WTC11 (cell line): ENCODE measurements around the gene PGM3.

Source experiments
- NFE2L1 ChIP-seq: sonication (generic); formaldehyde crosslinking; IDR thresholded peaks from 2 replicates; pipeline ENCODE4 v1.8.1; 2023; ENCODE audit warnings: missing genetic modification reagents
- TF ChIP-seq, protein P1 (sequence below): sonication (generic); formaldehyde crosslinking; IDR thresholded peaks from 2 replicates; pipeline ENCODE4 v1.8.0; 2022; ENCODE audit warnings: mild to moderate bottlenecking, missing genetic modification reagents
- TF ChIP-seq, protein P2 (sequence below): fragments of 200-600 bp; IDR thresholded peaks from 2 replicates; pipeline ENCODE4 v1.8.0; 2022; ENCODE audit warnings: antibody characterized with exemption
- TF ChIP-seq, protein P3 (sequence below): sonication (generic); formaldehyde crosslinking; IDR thresholded peaks from 2 replicates; pipeline ENCODE4 v1.8.1; 2023; ENCODE audit warnings: mild to moderate bottlenecking, missing genetic modification reagents, borderline replicate concordance
- TF ChIP-seq, protein P4 (sequence below): sonication (generic); formaldehyde crosslinking; IDR thresholded peaks from 2 replicates; pipeline ENCODE4 v1.8.1; 2023; ENCODE audit warnings: mild to moderate bottlenecking, missing genetic modification reagents, moderate library complexity

DNA sequence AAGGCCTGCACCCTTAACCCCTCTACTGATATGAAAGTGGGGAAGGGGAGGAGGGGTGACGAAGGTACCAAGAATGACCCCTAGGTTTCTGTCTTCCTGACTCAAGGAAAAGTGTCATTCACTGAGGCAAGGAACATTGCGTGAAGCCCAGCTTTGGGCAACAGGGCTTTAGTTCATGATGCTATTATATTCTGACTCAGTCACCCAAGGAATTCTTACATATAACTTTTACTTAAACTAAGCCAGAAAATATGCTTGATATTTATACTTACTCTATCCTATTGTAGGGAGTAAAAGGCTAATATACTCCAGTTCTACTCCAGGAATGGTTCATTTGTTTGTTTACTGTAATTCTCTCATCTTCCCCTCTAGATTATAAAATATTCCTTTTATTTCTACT lies 65.1 kb downstream of the PGM3 start:
- TF ChIP-seq, protein P1, sequence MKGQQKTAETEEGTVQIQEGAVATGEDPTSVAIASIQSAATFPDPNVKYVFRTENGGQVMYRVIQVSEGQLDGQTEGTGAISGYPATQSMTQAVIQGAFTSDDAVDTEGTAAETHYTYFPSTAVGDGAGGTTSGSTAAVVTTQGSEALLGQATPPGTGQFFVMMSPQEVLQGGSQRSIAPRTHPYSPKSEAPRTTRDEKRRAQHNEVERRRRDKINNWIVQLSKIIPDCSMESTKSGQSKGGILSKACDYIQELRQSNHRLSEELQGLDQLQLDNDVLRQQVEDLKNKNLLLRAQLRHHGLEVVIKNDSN: no peak
- TF ChIP-seq, protein P2, sequence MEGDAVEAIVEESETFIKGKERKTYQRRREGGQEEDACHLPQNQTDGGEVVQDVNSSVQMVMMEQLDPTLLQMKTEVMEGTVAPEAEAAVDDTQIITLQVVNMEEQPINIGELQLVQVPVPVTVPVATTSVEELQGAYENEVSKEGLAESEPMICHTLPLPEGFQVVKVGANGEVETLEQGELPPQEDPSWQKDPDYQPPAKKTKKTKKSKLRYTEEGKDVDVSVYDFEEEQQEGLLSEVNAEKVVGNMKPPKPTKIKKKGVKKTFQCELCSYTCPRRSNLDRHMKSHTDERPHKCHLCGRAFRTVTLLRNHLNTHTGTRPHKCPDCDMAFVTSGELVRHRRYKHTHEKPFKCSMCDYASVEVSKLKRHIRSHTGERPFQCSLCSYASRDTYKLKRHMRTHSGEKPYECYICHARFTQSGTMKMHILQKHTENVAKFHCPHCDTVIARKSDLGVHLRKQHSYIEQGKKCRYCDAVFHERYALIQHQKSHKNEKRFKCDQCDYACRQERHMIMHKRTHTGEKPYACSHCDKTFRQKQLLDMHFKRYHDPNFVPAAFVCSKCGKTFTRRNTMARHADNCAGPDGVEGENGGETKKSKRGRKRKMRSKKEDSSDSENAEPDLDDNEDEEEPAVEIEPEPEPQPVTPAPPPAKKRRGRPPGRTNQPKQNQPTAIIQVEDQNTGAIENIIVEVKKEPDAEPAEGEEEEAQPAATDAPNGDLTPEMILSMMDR: no peak
- TF ChIP-seq, protein P3, sequence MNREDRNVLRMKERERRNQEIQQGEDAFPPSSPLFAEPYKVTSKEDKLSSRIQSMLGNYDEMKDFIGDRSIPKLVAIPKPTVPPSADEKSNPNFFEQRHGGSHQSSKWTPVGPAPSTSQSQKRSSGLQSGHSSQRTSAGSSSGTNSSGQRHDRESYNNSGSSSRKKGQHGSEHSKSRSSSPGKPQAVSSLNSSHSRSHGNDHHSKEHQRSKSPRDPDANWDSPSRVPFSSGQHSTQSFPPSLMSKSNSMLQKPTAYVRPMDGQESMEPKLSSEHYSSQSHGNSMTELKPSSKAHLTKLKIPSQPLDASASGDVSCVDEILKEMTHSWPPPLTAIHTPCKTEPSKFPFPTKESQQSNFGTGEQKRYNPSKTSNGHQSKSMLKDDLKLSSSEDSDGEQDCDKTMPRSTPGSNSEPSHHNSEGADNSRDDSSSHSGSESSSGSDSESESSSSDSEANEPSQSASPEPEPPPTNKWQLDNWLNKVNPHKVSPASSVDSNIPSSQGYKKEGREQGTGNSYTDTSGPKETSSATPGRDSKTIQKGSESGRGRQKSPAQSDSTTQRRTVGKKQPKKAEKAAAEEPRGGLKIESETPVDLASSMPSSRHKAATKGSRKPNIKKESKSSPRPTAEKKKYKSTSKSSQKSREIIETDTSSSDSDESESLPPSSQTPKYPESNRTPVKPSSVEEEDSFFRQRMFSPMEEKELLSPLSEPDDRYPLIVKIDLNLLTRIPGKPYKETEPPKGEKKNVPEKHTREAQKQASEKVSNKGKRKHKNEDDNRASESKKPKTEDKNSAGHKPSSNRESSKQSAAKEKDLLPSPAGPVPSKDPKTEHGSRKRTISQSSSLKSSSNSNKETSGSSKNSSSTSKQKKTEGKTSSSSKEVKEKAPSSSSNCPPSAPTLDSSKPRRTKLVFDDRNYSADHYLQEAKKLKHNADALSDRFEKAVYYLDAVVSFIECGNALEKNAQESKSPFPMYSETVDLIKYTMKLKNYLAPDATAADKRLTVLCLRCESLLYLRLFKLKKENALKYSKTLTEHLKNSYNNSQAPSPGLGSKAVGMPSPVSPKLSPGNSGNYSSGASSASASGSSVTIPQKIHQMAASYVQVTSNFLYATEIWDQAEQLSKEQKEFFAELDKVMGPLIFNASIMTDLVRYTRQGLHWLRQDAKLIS (CRISPR knock-in tag): no peak
- TF ChIP-seq NFE2L1 (CRISPR knock-in tag): no peak
- TF ChIP-seq, protein P4, sequence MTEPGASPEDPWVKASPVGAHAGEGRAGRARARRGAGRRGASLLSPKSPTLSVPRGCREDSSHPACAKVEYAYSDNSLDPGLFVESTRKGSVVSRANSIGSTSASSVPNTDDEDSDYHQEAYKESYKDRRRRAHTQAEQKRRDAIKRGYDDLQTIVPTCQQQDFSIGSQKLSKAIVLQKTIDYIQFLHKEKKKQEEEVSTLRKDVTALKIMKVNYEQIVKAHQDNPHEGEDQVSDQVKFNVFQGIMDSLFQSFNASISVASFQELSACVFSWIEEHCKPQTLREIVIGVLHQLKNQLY: no peak
